Tibial artery (tissue), 4 donors: ENCODE measurements around the gene CCDC69.

Experiments
- DNase-seq, 2 donors: peaks; one replicate each; pipeline ENCODE4 v3.0.0-alpha.2; 2019
- H3K27ac ChIP-seq, 2 donors: fragments of 200-600 bp; sonication (generic) in 1 of 2; 1 replicate in 1 of 2; 2 replicates in 1 of 2; pipeline ENCODE4 v1.5.1; 2018 to 2019; ENCODE audit warnings: mild to moderate bottlenecking in 1 of 2
- H3K27me3 ChIP-seq, 2 donors: fragments of 200-600 bp; sonication (generic) in 1 of 2; one replicate each; pipeline versions ENCODE4 v1.5.1 to v1.6.0; 2016 to 2019
- H3K36me3 ChIP-seq, 3 donors: fragments of 200-600 bp; sonication (generic) in 2 of 3; one replicate each; pipeline ENCODE4 v1.5.1; 2016 to 2019; ENCODE audit warnings: mild to moderate bottlenecking in 2 of 3
- H3K4me1 ChIP-seq, 4 donors: fragments of 200-600 bp; sonication (generic) in 2 of 4; 1 replicate in 3 of 4; 2 replicates in 1 of 4; pipeline ENCODE4 v1.5.1; 2016 to 2019
- H3K4me3 ChIP-seq, 2 donors: fragments of 200-600 bp; sonication (generic) in 1 of 2; 1 replicate in 1 of 2; 2 replicates in 1 of 2; pipeline ENCODE4 v1.5.1; 2018 to 2019; ENCODE audit warnings: mild to moderate bottlenecking in 2 of 2
- H3K9me3 ChIP-seq, 3 donors: fragments of 200-600 bp; sonication (generic) in 1 of 3; one replicate each; pipeline ENCODE4 v1.5.1; 2016 to 2019
- CTCF ChIP-seq, 2 experiments: fragments of 200-600 bp in 1 of 2; fragments of 450-650 bp in 1 of 2; IDR thresholded peaks; one replicate each; pipeline ENCODE4 v1.5.1; 2017 to 2019; ENCODE audit warnings: antibody characterized with exemption in 2 of 2, mild to moderate bottlenecking in 1 of 2, moderate library complexity in 1 of 2
- intact Hi-C: fragments of 100-400 bp; cut with DNase I; formaldehyde crosslinking; loops from one replicate; pipeline ENCODE4 v1.15.0; 2023; ENCODE audit warnings: low total_unique reads

CCDC69 gene

GRCh38 chr5:151196556-151197290, 27.2 kb downstream of the CCDC69 start:
- Histone ChIP-seq H3K27me3 (no peaks in the 10 kb centered on the region), H3K27ac (no peak overlapping the region), H3K4me1 (peaks cover 0 to 5% (median 0%) of the 10 kb centered on the region in 4 donors), H3K36me3 (peaks cover 7 to 50% (median 28%) of the 10 kb centered on the region in 3 donors), H3K9me3 (no peaks in the 10 kb centered on the region), H3K4me3 (no peak overlapping the region)
- DNase-seq = no peak
- intact Hi-C loops = no loop called here
- TF ChIP-seq CTCF (IDR thresholded peaks at IDR 0.05) = no peak

GRCh38 chr5:151195622-151196021, 28.3 kb downstream of the CCDC69 start:
- Histone ChIP-seq H3K27ac (no peak overlapping the region), H3K36me3 (peaks cover 7 to 39% (median 17%) of the 10 kb centered on the region in 3 donors)

GRCh38 chr5:151192626-151193025, 31.3 kb downstream of the CCDC69 start:
- no peak for TF ChIP-seq CTCF (IDR thresholded peaks at IDR 0.05)
- DNase-seq = no peak
- peaks cover 0 to 27% (median 7%) of the 10 kb centered on the region in 3 donors for H3K36me3 ChIP-seq
- H3K9me3 ChIP-seq = peaks cover 0 to 4% (median 0%) of the 10 kb centered on the region in 3 donors
- H3K27ac ChIP-seq = no peak overlapping the region
- peaks cover 0 to 5% (median 0%) of the 10 kb centered on the region in 4 donors for H3K4me1 ChIP-seq
- H3K27me3 ChIP-seq = no peaks in the 10 kb centered on the region
- no peak overlapping the region for H3K4me3 ChIP-seq
- intact Hi-C loops = no loop called here

More at GRCh38 chr5:151195622-151196021, 28.3 kb downstream of the CCDC69 start:
- intact Hi-C loops = no loop called here
- no peak for TF ChIP-seq CTCF (IDR thresholded peaks at IDR 0.05)
- H3K9me3 ChIP-seq = no peaks in the 10 kb centered on the region
- DNase-seq = no peak
- H3K4me3 ChIP-seq = no peak overlapping the region
- peaks cover 0 to 5% (median 0%) of the 10 kb centered on the region in 4 donors for H3K4me1 ChIP-seq
- H3K27me3 ChIP-seq = no peaks in the 10 kb centered on the region

GRCh38 chr5:151191661-151192060, 32.2 kb downstream of the CCDC69 start:
- Histone ChIP-seq H3K9me3 (peaks cover 0 to 4% (median 0%) of the 10 kb centered on the region in 3 donors), H3K27ac (no peak overlapping the region), H3K4me3 (no peak overlapping the region), H3K36me3 (peaks cover 0 to 29% (median 7%) of the 10 kb centered on the region in 3 donors), H3K27me3 (no peaks in the 10 kb centered on the region), H3K4me1 (peaks cover 0 to 5% (median 0%) of the 10 kb centered on the region in 4 donors)
- TF ChIP-seq CTCF (IDR thresholded peaks at IDR 0.05) = no peak
- intact Hi-C loops = no loop called here
- no peak for DNase-seq

GRCh38 chr5:151189151-151189550, 34.7 kb downstream of the CCDC69 start:
- no peak for DNase-seq
- H3K4me1 ChIP-seq = no peaks in the 10 kb centered on the region
- H3K36me3 ChIP-seq = peaks cover 11 to 47% (median 24%) of the 10 kb centered on the region in 3 donors
- no peak overlapping the region for H3K27ac ChIP-seq
- no peak for TF ChIP-seq CTCF (IDR thresholded peaks at IDR 0.05)
- no peaks in the 10 kb centered on the region for H3K27me3 ChIP-seq
- intact Hi-C loops = no loop called here
- H3K4me3 ChIP-seq = no peak overlapping the region
- peaks cover 0 to 4% (median 0%) of the 10 kb centered on the region in 3 donors for H3K9me3 ChIP-seq
